Rectal smooth muscle tissue (tissue), 1 donor: ENCODE measurements around the gene MTCL1.
"Not testable (repeated sequence)": the region's sequence is repeated elsewhere in the genome, so short reads cannot be mapped to it uniquely, and the experiment has no call there.

Source experiments
- H3K27ac ChIP-seq: one replicate; pipeline ENCODE4 v1.7.0; 2013; ENCODE audit warnings: low read depth, low read length, inconsistent platforms
- H3K27me3 ChIP-seq: one replicate; pipeline ENCODE4 v1.7.0; 2013; ENCODE audit warnings: low read length; ENCODE audit not compliant: control insufficient read depth, insufficient read depth
- H3K36me3 ChIP-seq: one replicate; pipeline ENCODE4 v1.7.0; 2013; ENCODE audit warnings: low read length; ENCODE audit not compliant: control insufficient read depth, insufficient read depth
- H3K4me1 ChIP-seq: one replicate; pipeline ENCODE4 v1.7.0; 2013; ENCODE audit warnings: low read length; ENCODE audit not compliant: control insufficient read depth, insufficient read depth
- H3K4me3 ChIP-seq: one replicate; pipeline ENCODE4 v1.7.0; 2013; ENCODE audit warnings: low read length
- H3K9ac ChIP-seq: one replicate; pipeline ENCODE4 v1.7.0; 2013; ENCODE audit warnings: low read length

MTCL1 gene

DNA sequence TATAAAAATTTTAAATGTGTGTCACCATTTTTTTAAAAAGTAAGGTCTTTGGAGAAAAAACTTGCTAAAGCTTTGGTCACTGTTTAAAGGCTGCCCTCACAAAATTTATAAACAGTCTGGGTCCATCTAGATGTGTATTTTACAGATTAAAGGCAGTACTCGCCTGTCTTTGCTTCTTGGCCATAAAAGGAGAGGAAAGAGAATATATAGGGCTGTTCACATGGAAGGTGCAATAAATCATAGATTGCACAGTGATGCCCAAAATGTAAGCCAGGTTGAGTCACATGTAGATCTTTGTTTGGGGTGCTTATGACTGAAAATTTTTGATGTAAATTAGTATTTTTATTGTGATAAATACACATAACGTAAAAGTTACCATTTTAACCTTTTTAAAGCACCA, 55.6 kb downstream of the MTCL1 start:
- H3K4me3 ChIP-seq, result no peak overlapping the region
- H3K27me3 ChIP-seq, result no peaks in the 10 kb centered on the region
- H3K27ac ChIP-seq, result peak overlapping the region; percentile 73
- no peaks in the 10 kb centered on the region for H3K36me3 ChIP-seq
- H3K4me1 ChIP-seq, result peaks cover 25% of the 10 kb centered on the region
- no peak overlapping the region for H3K9ac ChIP-seq

DNA sequence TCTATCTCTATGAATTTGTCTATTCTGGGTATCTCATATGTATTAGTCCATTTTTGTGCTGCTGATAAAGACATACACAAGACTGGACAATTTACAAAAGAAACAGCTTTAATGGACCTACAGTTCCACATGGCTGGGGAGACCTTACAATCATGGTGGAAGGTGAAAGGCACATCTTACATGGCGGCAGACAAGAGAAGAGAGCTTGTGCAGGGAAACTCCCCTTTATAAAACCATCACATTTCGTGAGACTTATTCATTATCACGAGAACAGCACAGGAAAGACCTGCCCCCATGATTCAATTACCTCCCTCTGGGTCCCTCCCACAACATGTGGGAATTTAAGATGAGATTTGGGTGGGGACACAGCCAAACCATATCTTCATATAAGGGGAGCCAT, 56.2 kb downstream of the MTCL1 start:
- H3K4me3 ChIP-seq, H3K27me3 ChIP-seq, H3K9ac ChIP-seq, H3K36me3 ChIP-seq: not testable (repeated sequence)
- peaks cover 30% of the 10 kb centered on the region for H3K4me1 ChIP-seq
- H3K27ac ChIP-seq, result peak overlapping the region; percentile 73

DNA sequence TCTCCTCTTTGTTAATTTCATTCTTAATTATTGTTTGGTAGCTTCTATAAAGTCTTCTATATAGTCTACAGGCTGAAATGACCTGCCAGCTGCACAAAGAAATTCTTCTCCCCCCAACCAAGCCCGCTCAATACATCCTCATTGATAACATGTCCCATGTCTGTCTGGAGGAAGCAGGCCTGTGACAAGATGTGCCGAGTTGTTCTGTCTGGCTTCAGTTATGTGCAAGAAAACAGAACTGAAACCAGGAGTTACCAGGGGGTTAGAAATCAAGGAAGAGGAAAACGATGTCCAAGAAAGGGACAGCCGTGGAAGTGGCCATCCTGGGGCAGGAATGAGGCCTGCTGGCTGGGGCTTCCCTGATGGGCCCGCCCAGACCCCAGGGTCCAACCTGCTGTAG, 57.6 kb downstream of the MTCL1 start:
- Histone ChIP-seq H3K27ac (peak overlapping the region; percentile 52), H3K4me3 (no peak overlapping the region), H3K27me3 (no peaks in the 10 kb centered on the region), H3K4me1 (peaks cover 37% of the 10 kb centered on the region), H3K36me3 (no peaks in the 10 kb centered on the region), H3K9ac (no peak overlapping the region)

DNA sequence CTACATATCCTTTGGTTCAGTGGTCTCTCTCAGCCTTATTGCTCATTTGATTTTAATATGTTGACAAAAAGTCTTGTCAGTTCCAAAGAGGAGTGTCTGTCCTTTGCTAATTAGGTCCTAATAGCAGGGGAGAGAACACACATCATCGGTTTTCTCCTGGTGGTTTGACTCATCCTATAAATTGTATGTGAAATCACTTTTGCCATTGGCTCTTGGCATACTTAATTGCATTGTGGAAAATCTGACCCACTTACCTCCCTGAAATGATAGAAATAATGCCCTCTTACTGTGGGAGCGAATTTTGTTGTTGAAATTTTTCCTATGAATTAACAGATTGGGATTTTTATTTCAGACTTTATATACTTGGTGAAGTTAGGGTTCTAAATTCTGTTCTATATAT, 58.3 kb downstream of the MTCL1 start:
- H3K27me3 ChIP-seq, result no peaks in the 10 kb centered on the region
- H3K4me3 ChIP-seq, result no peak overlapping the region
- peaks cover 37% of the 10 kb centered on the region for H3K4me1 ChIP-seq
- H3K27ac ChIP-seq, result peak overlapping the region; percentile 52
- H3K36me3 ChIP-seq, result no peaks in the 10 kb centered on the region
- no peak overlapping the region for H3K9ac ChIP-seq

DNA sequence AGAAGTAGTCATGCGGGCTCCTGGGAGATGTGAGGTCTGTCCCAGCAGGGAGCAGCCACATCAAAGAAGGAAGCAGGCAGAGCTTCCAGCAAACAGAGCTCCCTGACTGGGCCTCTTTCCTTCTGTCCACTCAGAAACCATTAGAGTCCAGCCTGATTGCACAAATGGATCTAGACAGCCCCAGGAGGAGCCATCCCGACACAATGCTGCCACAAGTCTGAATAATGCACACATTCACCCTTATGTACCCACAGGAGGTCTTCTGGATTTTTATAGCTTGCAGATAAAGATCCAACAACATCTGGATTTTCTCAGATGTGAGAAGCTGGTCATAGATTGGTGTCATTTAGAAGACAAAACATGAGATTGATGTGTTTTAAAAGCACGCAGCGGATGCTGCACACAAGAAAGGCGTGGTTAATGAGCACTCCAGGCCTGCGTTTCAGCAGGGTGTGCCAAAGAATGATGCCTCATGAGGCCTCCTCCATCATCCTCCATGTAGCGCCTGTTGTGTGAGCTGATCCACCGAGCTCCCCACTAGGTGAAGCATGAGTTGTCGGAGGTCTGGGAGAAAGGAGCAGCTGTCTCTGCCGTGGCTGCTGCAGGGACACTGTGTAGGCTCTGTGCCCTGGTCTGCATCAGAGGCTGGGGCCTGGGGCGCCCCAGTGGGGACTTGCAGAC, 60.6 kb downstream of the MTCL1 start:
- Histone ChIP-seq H3K4me3 (no peak overlapping the region), H3K36me3 (no peaks in the 10 kb centered on the region), H3K27me3 (no peaks in the 10 kb centered on the region), H3K9ac (no peak overlapping the region), H3K27ac (peak overlapping the region; percentile 84), H3K4me1 (peaks cover 30% of the 10 kb centered on the region)

DNA sequence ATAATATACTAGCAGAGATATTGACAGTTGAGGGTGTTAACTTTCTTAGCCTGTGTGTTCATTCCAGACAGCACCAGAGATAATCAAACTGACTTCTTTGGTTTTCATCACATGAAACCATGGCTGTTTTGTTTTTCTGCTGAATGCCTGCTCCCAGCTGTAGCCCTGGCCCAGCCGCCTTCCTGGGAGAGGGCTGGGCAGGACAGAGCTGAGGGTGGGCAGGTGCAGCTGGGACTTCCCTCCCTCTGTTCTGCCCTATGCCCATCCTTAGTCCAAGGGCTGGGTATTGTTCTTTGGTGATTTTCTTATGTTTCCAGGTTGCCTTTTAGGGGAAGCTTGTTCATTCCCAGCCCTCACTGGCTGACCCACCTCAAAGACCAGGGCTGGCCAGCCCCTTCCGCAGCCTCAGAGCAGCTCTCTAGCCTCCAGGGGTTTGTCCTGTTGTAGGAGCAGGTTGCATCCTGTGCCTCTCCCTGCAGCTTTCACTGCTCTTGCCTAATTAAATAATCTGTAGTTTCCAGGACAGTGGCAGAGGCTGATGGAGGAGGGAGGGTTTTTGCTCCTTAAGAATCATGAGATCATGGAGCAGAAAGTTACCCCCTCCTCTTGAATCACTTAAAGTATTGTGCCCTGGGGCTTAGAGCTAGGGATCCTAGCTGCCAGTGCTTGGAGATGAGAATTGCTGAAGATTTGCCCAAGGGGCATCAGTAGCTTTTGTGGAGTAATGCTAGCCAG, 61.4 kb downstream of the MTCL1 start:
- Histone ChIP-seq H3K27ac (peak overlapping the region; percentile 84), H3K4me3 (no peak overlapping the region), H3K9ac (no peak overlapping the region), H3K36me3 (no peaks in the 10 kb centered on the region), H3K27me3 (no peaks in the 10 kb centered on the region), H3K4me1 (peaks cover 26% of the 10 kb centered on the region)

DNA sequence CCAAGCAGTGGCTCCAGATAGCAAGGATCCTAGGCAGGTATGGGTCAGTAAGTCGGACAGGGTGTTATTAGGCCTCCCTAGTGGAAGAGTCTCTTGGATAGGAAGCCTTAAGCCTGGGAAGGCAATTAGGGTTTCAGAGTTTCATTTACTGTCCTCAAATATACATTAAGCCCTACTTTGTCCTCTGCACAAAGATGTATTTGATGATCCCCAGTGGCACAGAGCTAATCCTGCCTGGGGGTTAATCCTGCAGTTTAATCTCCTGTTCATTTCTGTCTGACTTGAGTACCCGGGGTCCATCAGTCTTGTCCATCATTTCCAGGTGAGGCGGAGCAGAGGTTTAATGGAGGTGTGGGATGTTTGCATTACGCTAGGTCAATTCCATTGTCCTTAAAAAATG, 62.0 kb downstream of the MTCL1 start:
- H3K4me1 ChIP-seq, result peaks cover 27% of the 10 kb centered on the region
- peak overlapping the region; percentile 84 for H3K27ac ChIP-seq

DNA sequence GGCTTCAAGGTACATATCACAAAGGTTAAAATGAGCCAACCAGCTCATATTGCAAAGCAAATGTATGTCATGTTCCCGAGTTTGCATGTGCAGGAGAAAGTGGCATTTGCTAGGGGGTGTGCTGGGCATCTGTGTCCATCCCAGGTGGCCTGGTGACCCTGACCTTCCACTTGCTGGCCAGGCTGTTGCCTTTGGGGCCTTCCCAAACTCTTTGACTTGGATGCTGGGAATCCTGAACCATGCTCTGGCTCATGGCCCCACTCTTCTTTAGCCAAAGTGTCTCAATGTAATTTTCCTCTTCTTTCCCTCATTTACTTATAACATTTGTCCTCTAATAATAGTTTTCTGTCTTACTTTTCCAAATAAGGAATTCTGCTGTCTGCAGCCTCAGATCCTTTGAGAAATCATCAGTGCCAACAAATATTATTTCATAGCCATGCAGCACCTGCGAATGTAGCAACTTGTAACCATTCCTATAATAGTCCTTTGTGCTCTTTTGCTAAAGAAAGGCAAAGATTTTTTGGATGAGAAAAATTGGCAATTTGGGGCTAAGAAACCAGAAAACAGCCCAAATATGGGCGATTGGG, 64.2 kb downstream of the MTCL1 start:
- Histone ChIP-seq H3K4me3 (no peak overlapping the region), H3K27me3 (no peaks in the 10 kb centered on the region), H3K4me1 (peaks cover 30% of the 10 kb centered on the region), H3K36me3 (no peaks in the 10 kb centered on the region), H3K27ac (peak overlapping the region; percentile 46), H3K9ac (no peak overlapping the region)

More for the DNA sequence above, 62.0 kb downstream of the MTCL1 start:
- no peak overlapping the region for H3K9ac ChIP-seq
- H3K27me3 ChIP-seq, result no peaks in the 10 kb centered on the region
- H3K4me3 ChIP-seq, result no peak overlapping the region
- no peaks in the 10 kb centered on the region for H3K36me3 ChIP-seq

DNA sequence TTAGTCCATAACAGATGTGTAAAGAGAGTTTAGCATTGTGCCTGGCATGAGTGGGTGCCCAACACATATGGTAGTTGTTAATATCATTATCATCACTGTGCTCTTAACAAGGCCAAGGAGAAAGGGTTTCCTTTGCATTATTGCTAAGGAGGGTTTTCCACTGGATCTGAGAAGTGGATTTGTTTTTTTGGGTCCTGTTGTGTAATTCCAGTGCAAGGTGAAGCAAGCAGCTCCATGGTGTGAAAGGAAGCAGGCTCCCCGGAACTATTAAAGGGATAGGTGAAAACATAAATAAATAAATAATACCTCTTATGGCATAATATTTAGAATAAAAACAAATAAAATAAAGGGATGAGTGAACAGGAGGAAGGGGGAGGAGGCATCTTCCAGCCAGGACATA, 65.3 kb downstream of the MTCL1 start:
- Histone ChIP-seq H3K27me3 (no peaks in the 10 kb centered on the region), H3K4me1 (peaks cover 34% of the 10 kb centered on the region), H3K9ac (no peak overlapping the region), H3K36me3 (no peaks in the 10 kb centered on the region), H3K27ac (peak overlapping the region; percentile 42), H3K4me3 (no peak overlapping the region)

DNA sequence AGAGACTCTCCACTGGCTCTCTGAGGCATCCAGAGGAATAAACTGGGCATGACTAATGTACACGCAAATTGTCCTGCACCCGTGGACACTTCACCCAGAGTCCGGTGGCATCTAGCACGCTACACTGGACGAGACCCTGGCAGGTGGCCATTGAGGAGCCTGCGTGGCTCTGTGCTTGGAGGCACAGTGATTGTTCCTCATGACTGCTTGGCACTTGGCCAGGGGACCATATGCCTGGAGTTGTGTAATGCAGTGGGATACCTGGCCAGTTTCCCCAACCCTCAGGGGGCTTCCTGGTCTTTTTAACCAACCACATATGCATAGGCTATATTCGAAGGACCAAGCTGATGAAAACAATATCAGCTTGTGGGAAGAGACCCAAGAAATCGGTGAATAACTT, 66.6 kb downstream of the MTCL1 start:
- peaks cover 29% of the 10 kb centered on the region for H3K4me1 ChIP-seq
- H3K27ac ChIP-seq, result peak overlapping the region; percentile 31
- H3K27me3 ChIP-seq, result no peaks in the 10 kb centered on the region
- H3K9ac ChIP-seq, result no peak overlapping the region
- H3K4me3 ChIP-seq, result no peak overlapping the region
- H3K36me3 ChIP-seq, result no peaks in the 10 kb centered on the region

DNA sequence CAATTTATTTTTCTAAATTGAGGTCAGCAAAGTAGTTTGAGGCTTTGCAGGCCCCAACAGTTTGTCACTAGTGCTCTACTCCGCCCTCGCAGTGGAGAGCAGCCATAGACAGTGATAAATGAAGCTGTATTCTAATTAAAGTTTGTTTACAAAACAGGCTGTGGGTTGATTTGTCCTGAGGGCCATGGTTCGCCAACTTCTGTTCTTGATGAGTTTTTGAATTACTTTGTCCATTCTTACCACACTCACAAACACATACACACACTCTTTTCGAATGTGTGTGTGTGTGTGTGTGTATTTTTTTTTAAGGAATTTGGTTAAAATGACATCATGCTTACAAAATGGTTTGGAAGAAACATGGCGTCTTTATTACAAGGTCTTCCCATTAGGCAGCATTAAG, 68.6 kb downstream of the MTCL1 start:
- H3K4me1 ChIP-seq, result peaks cover 31% of the 10 kb centered on the region
- H3K27ac ChIP-seq, result peak overlapping the region; percentile 87
- no peaks in the 10 kb centered on the region for H3K36me3 ChIP-seq
- no peak overlapping the region for H3K9ac ChIP-seq
- no peak overlapping the region for H3K4me3 ChIP-seq
- no peaks in the 10 kb centered on the region for H3K27me3 ChIP-seq

DNA sequence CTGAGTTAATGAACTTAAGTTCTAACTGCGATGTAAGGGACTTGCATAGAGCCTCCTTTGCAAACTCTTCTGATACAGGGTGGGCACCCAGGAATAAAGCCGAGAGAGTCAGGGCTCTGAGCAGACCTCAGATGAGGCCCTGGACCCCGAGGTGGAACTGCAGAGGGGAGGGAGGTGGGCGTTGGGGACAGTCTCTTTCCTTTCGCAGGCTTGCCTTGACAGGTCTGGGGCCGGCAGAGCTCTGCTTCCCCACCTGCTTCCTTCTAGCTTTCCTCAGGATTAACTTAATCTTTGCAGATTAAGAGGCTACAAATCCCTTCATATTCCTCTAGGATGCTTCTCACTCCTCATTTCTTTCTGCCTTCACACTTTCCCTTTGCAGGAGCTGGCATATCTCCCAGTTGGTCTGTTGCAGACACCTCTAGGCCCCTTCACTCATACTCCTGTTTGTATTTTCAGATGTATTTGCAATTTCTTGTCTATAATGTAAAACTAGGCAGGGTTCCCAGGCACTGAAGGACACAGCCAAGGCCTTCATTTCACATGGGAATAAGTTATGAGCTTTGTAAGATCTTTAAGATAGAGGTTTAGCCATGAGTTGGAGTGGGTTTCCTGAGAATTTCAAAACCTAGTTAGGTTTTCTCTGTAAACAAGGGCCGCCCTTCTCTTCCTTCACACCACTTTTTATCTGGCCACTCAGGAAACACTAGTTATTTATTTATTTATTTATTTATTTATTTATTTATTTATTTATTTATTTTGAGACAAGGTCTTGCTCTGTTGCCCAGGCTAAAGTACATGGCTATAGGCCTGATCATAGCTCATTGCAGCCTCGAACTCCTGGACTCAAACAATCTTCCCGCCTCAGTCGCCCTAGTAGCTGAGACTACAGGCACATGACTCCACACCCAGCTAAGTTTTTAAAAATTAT, 70.9 kb downstream of the MTCL1 start:
- H3K27me3 ChIP-seq, result no peaks in the 10 kb centered on the region
- H3K36me3 ChIP-seq, result no peaks in the 10 kb centered on the region
- H3K9ac ChIP-seq, result no peak overlapping the region
- peaks cover 31% of the 10 kb centered on the region for H3K4me1 ChIP-seq
- peak overlapping the region; percentile 87 for H3K27ac ChIP-seq
- H3K4me3 ChIP-seq, result no peak overlapping the region
